ENCODE results near the gene VLDLR. TPM values are rescaled to one million over a fixed set of nuclear protein-coding genes. Genes with fewer than 3 reads are reported as not detected.

Gene VLDLR
- 1 to 10 TPM; 5.8 to 6.4 TPM for total RNA-seq

GRCh38 chr9:2621722-2622460 is at the start of gene VLDLR:
VLDLR (plus strand) TSS chr9:2621787; CDS start chr9:2622190, 403 bp downstream.
- peaks cover 51% of the 10 kb centered on the region for H3K27me3 Mint-ChIP-seq (ENCODE audit: low read depth)
- H3K9me3 Mint-ChIP-seq (ENCODE audit: insufficient read depth): no peaks in the 10 kb centered on the region
- DNase-seq (peak; percentile 41), ATAC-seq (peak; percentile 67)
- H3K27ac Mint-ChIP-seq: peak within 1 kb of the TSS; percentile 70
- ChIA-PET POLR2A (interaction anchor here (0.6 kb wide), 1 partner anchor 35 kb away, joined by 3 read pairs; no protein-coding TSS in a partner anchor), CTCF (no interaction called here)
- peaks cover 5% of the 10 kb centered on the region for H3K36me3 Mint-ChIP-seq (ENCODE audit: low read depth)
- H3K4me3 Mint-ChIP-seq: peak within 1 kb of the TSS; percentile 85
- peaks cover 18% of the 10 kb centered on the region for H3K4me1 Mint-ChIP-seq (ENCODE audit: low read depth)

- no peaks in the 10 kb centered on the region for H3K4me1 Mint-ChIP-seq (ENCODE audit: low read depth)
- peaks cover 8% of the 10 kb centered on the region for H3K27me3 Mint-ChIP-seq (ENCODE audit: low read depth)
- H3K9me3 Mint-ChIP-seq (ENCODE audit: insufficient read depth): no peaks in the 10 kb centered on the region
- no peaks in the 10 kb centered on the region for H3K36me3 Mint-ChIP-seq (ENCODE audit: low read depth)
- ChIA-PET POLR2A (no interaction called here), CTCF (no interaction called here)
- DNase-seq: no peak
- no peak overlapping the region for H3K4me3 Mint-ChIP-seq
- no peak overlapping the region for H3K27ac Mint-ChIP-seq
- ATAC-seq: no peak
Observed at GRCh38 chr9:2574203-2574602, 47.4 kb upstream of the VLDLR start.

- no peak overlapping the region for H3K4me3 Mint-ChIP-seq
- ChIA-PET CTCF (no interaction called here), POLR2A (no interaction called here)
- no peaks in the 10 kb centered on the region for H3K4me1 Mint-ChIP-seq (ENCODE audit: low read depth)
- DNase-seq (no peak), ATAC-seq (no peak)
- H3K27ac Mint-ChIP-seq: no peak overlapping the region
- no peaks in the 10 kb centered on the region for H3K9me3 Mint-ChIP-seq (ENCODE audit: insufficient read depth)
- no peaks in the 10 kb centered on the region for H3K36me3 Mint-ChIP-seq (ENCODE audit: low read depth)
- H3K27me3 Mint-ChIP-seq (ENCODE audit: low read depth): peaks cover 8% of the 10 kb centered on the region
Observed at GRCh38 chr9:2576631-2577030, 45.0 kb upstream of the VLDLR start.

- peaks cover 10% of the 10 kb centered on the region for H3K27me3 Mint-ChIP-seq (ENCODE audit: low read depth)
- ChIA-PET POLR2A (no interaction called here), CTCF (no interaction called here)
- H3K27ac Mint-ChIP-seq: no peak overlapping the region
- H3K36me3 Mint-ChIP-seq (ENCODE audit: low read depth): no peaks in the 10 kb centered on the region
- no peak for ATAC-seq
- DNase-seq: no peak
- H3K4me3 Mint-ChIP-seq: no peak overlapping the region
- H3K4me1 Mint-ChIP-seq (ENCODE audit: low read depth): peaks cover 6% of the 10 kb centered on the region
- H3K9me3 Mint-ChIP-seq (ENCODE audit: insufficient read depth): no peaks in the 10 kb centered on the region
Observed at GRCh38 chr9:2583308-2584013, 38.1 kb upstream of the VLDLR start.

- Mint-ChIP-seq H3K9me3 (ENCODE audit: insufficient read depth) (no peaks in the 10 kb centered on the region), H3K27ac (no peak overlapping the region), H3K4me1 (ENCODE audit: low read depth) (no peaks in the 10 kb centered on the region), H3K36me3 (ENCODE audit: low read depth) (no peaks in the 10 kb centered on the region), H3K4me3 (no peak overlapping the region), H3K27me3 (ENCODE audit: low read depth) (peaks cover 16% of the 10 kb centered on the region)
- DNase-seq (no peak), ATAC-seq (no peak)
- CTCF ChIA-PET: no interaction called here
- POLR2A ChIA-PET: no interaction called here
Observed at GRCh38 chr9:2591967-2592366, 29.6 kb upstream of the VLDLR start.

- POLR2A ChIA-PET: no interaction called here
- DNase-seq: no peak
- no peak for ATAC-seq
- no peaks in the 10 kb centered on the region for H3K36me3 Mint-ChIP-seq (ENCODE audit: low read depth)
- no peak overlapping the region for H3K4me3 Mint-ChIP-seq
- no peaks in the 10 kb centered on the region for H3K9me3 Mint-ChIP-seq (ENCODE audit: insufficient read depth)
- H3K27me3 Mint-ChIP-seq (ENCODE audit: low read depth): peaks cover 14% of the 10 kb centered on the region
- no peaks in the 10 kb centered on the region for H3K4me1 Mint-ChIP-seq (ENCODE audit: low read depth)
- H3K27ac Mint-ChIP-seq: no peak overlapping the region
- CTCF ChIA-PET: no interaction called here
Observed at GRCh38 chr9:2593744-2594143, 27.8 kb upstream of the VLDLR start.

- Mint-ChIP-seq H3K4me1 (ENCODE audit: low read depth) (no peaks in the 10 kb centered on the region), H3K27ac (no peak overlapping the region), H3K36me3 (ENCODE audit: low read depth) (no peaks in the 10 kb centered on the region), H3K27me3 (ENCODE audit: low read depth) (peaks cover 19% of the 10 kb centered on the region), H3K9me3 (ENCODE audit: insufficient read depth) (no peaks in the 10 kb centered on the region), H3K4me3 (no peak overlapping the region)
- POLR2A ChIA-PET: no interaction called here
- CTCF ChIA-PET: no interaction called here
- no peak for DNase-seq
- no peak for ATAC-seq
Observed at GRCh38 chr9:2595973-2596372, 25.6 kb upstream of the VLDLR start.

GRCh38 chr9:2597483-2597882 is 24.1 kb upstream of the VLDLR start:
- ChIA-PET CTCF (no interaction called here), POLR2A (no interaction called here)
- Mint-ChIP-seq H3K9me3 (ENCODE audit: insufficient read depth) (no peaks in the 10 kb centered on the region), H3K27me3 (ENCODE audit: low read depth) (peaks cover 19% of the 10 kb centered on the region), H3K27ac (no peak overlapping the region), H3K36me3 (ENCODE audit: low read depth) (no peaks in the 10 kb centered on the region), H3K4me1 (ENCODE audit: low read depth) (no peaks in the 10 kb centered on the region), H3K4me3 (no peak overlapping the region)
- ATAC-seq: no peak
- DNase-seq: no peak

GRCh38 chr9:2599896-2600295 is 21.7 kb upstream of the VLDLR start:
- Mint-ChIP-seq H3K27ac (no peak overlapping the region), H3K36me3 (ENCODE audit: low read depth) (no peaks in the 10 kb centered on the region), H3K27me3 (ENCODE audit: low read depth) (peaks cover 20% of the 10 kb centered on the region), H3K4me3 (no peak overlapping the region), H3K9me3 (ENCODE audit: insufficient read depth) (no peaks in the 10 kb centered on the region), H3K4me1 (ENCODE audit: low read depth) (no peaks in the 10 kb centered on the region)
- POLR2A ChIA-PET: no interaction called here
- no peak for ATAC-seq
- DNase-seq: no peak
- CTCF ChIA-PET: no interaction called here

- H3K27ac Mint-ChIP-seq: no peak overlapping the region
- POLR2A ChIA-PET: no interaction called here
- H3K27me3 Mint-ChIP-seq (ENCODE audit: low read depth): peaks cover 20% of the 10 kb centered on the region
- H3K9me3 Mint-ChIP-seq (ENCODE audit: insufficient read depth): no peaks in the 10 kb centered on the region
- no peaks in the 10 kb centered on the region for H3K4me1 Mint-ChIP-seq (ENCODE audit: low read depth)
- no peak for DNase-seq
- no peak overlapping the region for H3K4me3 Mint-ChIP-seq
- CTCF ChIA-PET: no interaction called here
- ATAC-seq: no peak
- no peaks in the 10 kb centered on the region for H3K36me3 Mint-ChIP-seq (ENCODE audit: low read depth)
Observed at GRCh38 chr9:2600307-2600706, 21.3 kb upstream of the VLDLR start.

- Mint-ChIP-seq H3K4me1 (ENCODE audit: low read depth) (no peaks in the 10 kb centered on the region), H3K36me3 (ENCODE audit: low read depth) (no peaks in the 10 kb centered on the region), H3K27ac (no peak overlapping the region), H3K9me3 (ENCODE audit: insufficient read depth) (no peaks in the 10 kb centered on the region), H3K27me3 (ENCODE audit: low read depth) (peaks cover 17% of the 10 kb centered on the region), H3K4me3 (no peak overlapping the region)
- POLR2A ChIA-PET: no interaction called here
- no peak for DNase-seq
- CTCF ChIA-PET: no interaction called here
- no peak for ATAC-seq
Observed at GRCh38 chr9:2601785-2602378, 19.7 kb upstream of the VLDLR start.

GRCh38 chr9:2602704-2603116 is 18.9 kb upstream of the VLDLR start:
- Mint-ChIP-seq H3K27ac (no peak overlapping the region), H3K4me1 (ENCODE audit: low read depth) (no peaks in the 10 kb centered on the region), H3K27me3 (ENCODE audit: low read depth) (peaks cover 16% of the 10 kb centered on the region), H3K36me3 (ENCODE audit: low read depth) (no peaks in the 10 kb centered on the region), H3K9me3 (ENCODE audit: insufficient read depth) (no peaks in the 10 kb centered on the region), H3K4me3 (no peak overlapping the region)
- POLR2A ChIA-PET: no interaction called here
- CTCF ChIA-PET: no interaction called here
- DNase-seq (no peak), ATAC-seq (no peak)

Measured in activated CD8-positive, alpha-beta T cell treated with anti-CD3 and anti-CD28 coated beads, Interleukin-2, amount 10 ng/mL, durations not matched to agents 7 days and 5 days (primary cell).